ENCODE results near the gene USP38. TPM values are rescaled to one million over a fixed set of nuclear protein-coding genes. Genes with fewer than 3 reads are reported as not detected.

Gene USP38
- total and polyA plus RNA-seq, 2 experiments from 2014 or later, result 7.7 to 34.4 TPM

- peaks cover 3% of the 10 kb centered on the region for H3K36me3 ChIP-seq (replicated peaks; ENCODE audit: insufficient read depth, low read depth)
- no peak overlapping the region for H2AFZ ChIP-seq
- H3K4me2 ChIP-seq, result no peak overlapping the region
- no peaks in the 10 kb centered on the region for H3K4me1 ChIP-seq (ENCODE audit: insufficient read depth)
- H3K4me3 ChIP-seq, result no peak overlapping the region
- DNase-seq (ENCODE audit: low spot score), result peak; percentile 24
- 23% methylated on average over 1 of the region's 1 CpG for WGBS (ENCODE audit: low lambda C conversion rate, missing lambda C conversion rate)
- H3K27me3 ChIP-seq, result no peaks in the 10 kb centered on the region
- H3K9me3 ChIP-seq (ENCODE audit: low read depth), result no peaks in the 10 kb centered on the region
- peaks cover 7% of the 10 kb centered on the region for H3K79me2 ChIP-seq
- no peak overlapping the region for H3K27ac ChIP-seq
- TF ChIP-seq EZH2 (IDR thresholded peaks at IDR 0.05; ENCODE audit: borderline replicate concordance), result no peak
- peak; percentile 50 for TF ChIP-seq CTCF (IDR thresholded peaks at IDR 0.05; ENCODE audit: poor library complexity)
- no peak for TF ChIP-seq EZH2phosphoT487 (IDR thresholded peaks at IDR 0.05; ENCODE audit: low read depth, severe bottlenecking, unreplicated experiment)
- H3K9me2 ChIP-seq (replicated peaks; ENCODE audit: insufficient read depth), result no peaks in the 10 kb centered on the region
- no peaks in the 10 kb centered on the region for H4K20me1 ChIP-seq (ENCODE audit: insufficient read depth, poor library complexity, severe bottlenecking)
These were observed 22.8 kb downstream of the USP38 start for GRCh38 chr4:143207555-143207954.

GRCh38 chr4:143212566-143212965, 27.8 kb downstream of the USP38 start:
- WGBS (ENCODE audit: low lambda C conversion rate, missing lambda C conversion rate), result 77% methylated on average over 2 of the region's 2 CpGs

GRCh38 chr4:143215873-143216272, 31.2 kb downstream of the USP38 start:
- 95% methylated on average over 1 of the region's 1 CpG for WGBS (ENCODE audit: low lambda C conversion rate, missing lambda C conversion rate)
- Histone ChIP-seq H3K4me2 (no peak overlapping the region), H3K4me1 (ENCODE audit: insufficient read depth) (no peaks in the 10 kb centered on the region), H3K36me3 (replicated peaks; ENCODE audit: insufficient read depth, low read depth) (no peaks in the 10 kb centered on the region), H3K27ac (no peak overlapping the region), H3K9me2 (replicated peaks; ENCODE audit: insufficient read depth) (no peaks in the 10 kb centered on the region), H4K20me1 (ENCODE audit: insufficient read depth, poor library complexity, severe bottlenecking) (no peaks in the 10 kb centered on the region), H3K79me2 (no peaks in the 10 kb centered on the region), H3K27me3 (no peaks in the 10 kb centered on the region), H3K9me3 (ENCODE audit: low read depth) (no peaks in the 10 kb centered on the region), H2AFZ (no peak overlapping the region), H3K4me3 (no peak overlapping the region)
- DNase-seq (ENCODE audit: low spot score), result no peak
- TF ChIP-seq CTCF (IDR thresholded peaks at IDR 0.05; ENCODE audit: poor library complexity) (no peak), EZH2 (IDR thresholded peaks at IDR 0.05; ENCODE audit: borderline replicate concordance) (no peak), EZH2phosphoT487 (IDR thresholded peaks at IDR 0.05; ENCODE audit: low read depth, severe bottlenecking, unreplicated experiment) (no peak)

More at GRCh38 chr4:143212566-143212965, 27.8 kb downstream of the USP38 start:
- no peak for DNase-seq (ENCODE audit: low spot score)
- no peak overlapping the region for H3K27ac ChIP-seq
- no peaks in the 10 kb centered on the region for H3K9me2 ChIP-seq (replicated peaks; ENCODE audit: insufficient read depth)
- no peaks in the 10 kb centered on the region for H3K4me1 ChIP-seq (ENCODE audit: insufficient read depth)
- no peak for TF ChIP-seq EZH2phosphoT487 (IDR thresholded peaks at IDR 0.05; ENCODE audit: low read depth, severe bottlenecking, unreplicated experiment)
- no peak for TF ChIP-seq CTCF (IDR thresholded peaks at IDR 0.05; ENCODE audit: poor library complexity)
- TF ChIP-seq EZH2 (IDR thresholded peaks at IDR 0.05; ENCODE audit: borderline replicate concordance), result no peak
- H2AFZ ChIP-seq, result no peak overlapping the region
- H3K4me2 ChIP-seq, result no peak overlapping the region
- H3K9me3 ChIP-seq (ENCODE audit: low read depth), result no peaks in the 10 kb centered on the region
- H4K20me1 ChIP-seq (ENCODE audit: insufficient read depth, poor library complexity, severe bottlenecking), result no peaks in the 10 kb centered on the region
- peaks cover 7% of the 10 kb centered on the region for H3K79me2 ChIP-seq
- H3K27me3 ChIP-seq, result no peaks in the 10 kb centered on the region
- no peaks in the 10 kb centered on the region for H3K36me3 ChIP-seq (replicated peaks; ENCODE audit: insufficient read depth, low read depth)
- no peak overlapping the region for H3K4me3 ChIP-seq

- H3K4me2 ChIP-seq, result peak overlapping the region; percentile 56
- TF ChIP-seq EZH2phosphoT487 (IDR thresholded peaks at IDR 0.05; ENCODE audit: low read depth, severe bottlenecking, unreplicated experiment) (no peak), CTCF (IDR thresholded peaks at IDR 0.05; ENCODE audit: poor library complexity) (no peak), EZH2 (IDR thresholded peaks at IDR 0.05; ENCODE audit: borderline replicate concordance) (no peak)
- H3K9me3 ChIP-seq (ENCODE audit: low read depth), result no peaks in the 10 kb centered on the region
- no peaks in the 10 kb centered on the region for H3K9me2 ChIP-seq (replicated peaks; ENCODE audit: insufficient read depth)
- peak overlapping the region; percentile 86 for H3K27ac ChIP-seq
- H4K20me1 ChIP-seq (ENCODE audit: insufficient read depth, poor library complexity, severe bottlenecking), result no peaks in the 10 kb centered on the region
- no peaks in the 10 kb centered on the region for H3K36me3 ChIP-seq (replicated peaks; ENCODE audit: insufficient read depth, low read depth)
- H3K4me3 ChIP-seq, result no peak overlapping the region
- 81% methylated on average over 1 of the region's 1 CpG for WGBS (ENCODE audit: low lambda C conversion rate, missing lambda C conversion rate)
- no peaks in the 10 kb centered on the region for H3K27me3 ChIP-seq
- DNase-seq (ENCODE audit: low spot score), result no peak
- H3K4me1 ChIP-seq (ENCODE audit: insufficient read depth), result peaks cover 19% of the 10 kb centered on the region
- no peak overlapping the region for H2AFZ ChIP-seq
- H3K79me2 ChIP-seq, result no peaks in the 10 kb centered on the region
These were observed 39.5 kb downstream of the USP38 start for GRCh38 chr4:143224255-143224654.

Measured in hepatocyte (in vitro differentiated cells).